ENCODE data around the gene AMPH.

The AMPH gene

DNA sequence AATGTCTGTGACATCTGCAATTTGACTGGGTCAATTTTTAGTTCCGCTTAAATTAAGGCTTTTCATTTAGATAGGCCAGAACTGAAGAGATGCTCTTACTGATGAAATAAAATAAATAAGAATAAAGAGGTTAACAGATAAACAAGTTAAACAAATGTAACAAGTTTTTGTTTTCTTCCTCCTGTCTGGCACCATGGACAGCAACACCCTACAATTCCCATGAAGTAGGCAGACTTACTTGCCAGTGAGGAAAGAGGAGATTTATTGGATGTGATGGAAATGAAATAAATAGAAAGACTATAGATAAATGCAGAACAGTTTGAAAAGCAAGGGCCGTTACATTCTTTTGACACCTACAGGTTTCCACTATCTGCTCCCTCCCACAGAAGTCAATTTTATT, 118.5 kb downstream of the AMPH start:
- TF ChIP-seq EZH2phosphoT487 (IDR thresholded peaks at IDR 0.05; ENCODE audit: low read depth), result no peak
- TF ChIP-seq, protein P1, sequence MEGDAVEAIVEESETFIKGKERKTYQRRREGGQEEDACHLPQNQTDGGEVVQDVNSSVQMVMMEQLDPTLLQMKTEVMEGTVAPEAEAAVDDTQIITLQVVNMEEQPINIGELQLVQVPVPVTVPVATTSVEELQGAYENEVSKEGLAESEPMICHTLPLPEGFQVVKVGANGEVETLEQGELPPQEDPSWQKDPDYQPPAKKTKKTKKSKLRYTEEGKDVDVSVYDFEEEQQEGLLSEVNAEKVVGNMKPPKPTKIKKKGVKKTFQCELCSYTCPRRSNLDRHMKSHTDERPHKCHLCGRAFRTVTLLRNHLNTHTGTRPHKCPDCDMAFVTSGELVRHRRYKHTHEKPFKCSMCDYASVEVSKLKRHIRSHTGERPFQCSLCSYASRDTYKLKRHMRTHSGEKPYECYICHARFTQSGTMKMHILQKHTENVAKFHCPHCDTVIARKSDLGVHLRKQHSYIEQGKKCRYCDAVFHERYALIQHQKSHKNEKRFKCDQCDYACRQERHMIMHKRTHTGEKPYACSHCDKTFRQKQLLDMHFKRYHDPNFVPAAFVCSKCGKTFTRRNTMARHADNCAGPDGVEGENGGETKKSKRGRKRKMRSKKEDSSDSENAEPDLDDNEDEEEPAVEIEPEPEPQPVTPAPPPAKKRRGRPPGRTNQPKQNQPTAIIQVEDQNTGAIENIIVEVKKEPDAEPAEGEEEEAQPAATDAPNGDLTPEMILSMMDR (IDR thresholded peaks at IDR 0.05; ENCODE audit: low read depth, low read length), result no peak
- Histone ChIP-seq H3K4me2 (ENCODE audit: low read length) (no peak overlapping the region), H3K9me3 (ENCODE audit: insufficient read depth, low read length) (no peaks in the 10 kb centered on the region), H3K27me3 (ENCODE audit: low read depth, low read length) (peaks cover 12% of the 10 kb centered on the region), H3K4me3 (ENCODE audit: low read length) (no peak overlapping the region), H4K20me1 (ENCODE audit: insufficient read depth, low read length) (no peaks in the 10 kb centered on the region), H3K36me3 (replicated peaks; ENCODE audit: low read depth, low read length) (no peaks in the 10 kb centered on the region), H2AFZ (ENCODE audit: low read depth, low read length) (no peak overlapping the region), H3K4me1 (ENCODE audit: low read length) (no peaks in the 10 kb centered on the region), H3K9ac (ENCODE audit: low read length) (no peak overlapping the region), H3K27ac (ENCODE audit: low read length) (no peak overlapping the region), H3K79me2 (ENCODE audit: low read length) (no peaks in the 10 kb centered on the region)

DNA sequence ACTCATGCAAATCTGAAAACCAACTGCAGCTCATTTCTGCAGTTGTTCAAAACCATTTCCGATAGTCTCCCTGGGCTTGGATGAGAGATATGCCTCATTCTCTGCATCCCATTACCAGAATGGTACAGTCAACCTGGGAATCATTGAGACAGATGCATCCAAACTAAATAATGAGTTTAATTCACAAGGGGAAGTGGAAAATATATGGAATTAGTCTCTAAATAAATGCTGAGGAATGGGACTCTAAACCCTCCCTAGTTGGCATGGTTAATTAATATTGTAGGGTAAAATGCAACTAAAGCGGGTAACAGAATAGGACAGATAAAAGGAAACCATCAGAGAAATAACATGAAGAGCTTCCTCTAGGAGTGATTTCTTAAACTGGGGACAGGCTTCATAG, 118.9 kb downstream of the AMPH start:
- H3K4me1 ChIP-seq (ENCODE audit: low read length), result no peaks in the 10 kb centered on the region
- H2AFZ ChIP-seq (ENCODE audit: low read depth, low read length), result no peak overlapping the region
- no peak overlapping the region for H3K9ac ChIP-seq (ENCODE audit: low read length)
- no peak overlapping the region for H3K4me3 ChIP-seq (ENCODE audit: low read length)
- no peak overlapping the region for H3K27ac ChIP-seq (ENCODE audit: low read length)
- no peaks in the 10 kb centered on the region for H4K20me1 ChIP-seq (ENCODE audit: insufficient read depth, low read length)
- H3K9me3 ChIP-seq (ENCODE audit: insufficient read depth, low read length), result no peaks in the 10 kb centered on the region
- TF ChIP-seq, protein P1 (IDR thresholded peaks at IDR 0.05; ENCODE audit: low read depth, low read length), result no peak
- no peak for TF ChIP-seq EZH2phosphoT487 (IDR thresholded peaks at IDR 0.05; ENCODE audit: low read depth)
- peaks cover 16% of the 10 kb centered on the region for H3K27me3 ChIP-seq (ENCODE audit: low read depth, low read length)
- H3K36me3 ChIP-seq (replicated peaks; ENCODE audit: low read depth, low read length), result no peaks in the 10 kb centered on the region
- no peak overlapping the region for H3K4me2 ChIP-seq (ENCODE audit: low read length)
- no peaks in the 10 kb centered on the region for H3K79me2 ChIP-seq (ENCODE audit: low read length)

DNA sequence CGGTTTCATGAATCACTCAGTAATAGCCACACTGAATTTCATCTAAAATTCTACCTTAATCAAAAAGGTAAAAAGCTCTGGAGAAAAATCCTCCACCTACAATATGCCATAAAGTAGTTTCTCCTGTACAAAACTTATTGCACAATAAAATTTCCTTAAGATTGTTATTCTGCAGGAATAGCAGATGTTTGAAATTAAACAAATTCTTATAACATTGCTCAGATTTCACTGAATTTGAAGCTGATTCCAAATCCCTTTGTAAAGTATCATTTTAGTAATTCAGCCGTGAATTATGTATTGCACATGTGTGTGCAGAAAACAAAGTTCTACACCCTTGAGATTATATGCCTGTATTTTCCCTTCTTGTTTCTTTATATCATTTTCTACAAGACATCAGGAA, 123.8 kb downstream of the AMPH start:
- Histone ChIP-seq H3K79me2 (ENCODE audit: low read length) (no peaks in the 10 kb centered on the region), H3K27me3 (ENCODE audit: low read depth, low read length) (peaks cover 37% of the 10 kb centered on the region), H2AFZ (ENCODE audit: low read depth, low read length) (no peak overlapping the region), H3K4me2 (ENCODE audit: low read length) (no peak overlapping the region), H3K27ac (ENCODE audit: low read length) (no peak overlapping the region), H4K20me1 (ENCODE audit: insufficient read depth, low read length) (no peaks in the 10 kb centered on the region), H3K36me3 (replicated peaks; ENCODE audit: low read depth, low read length) (no peaks in the 10 kb centered on the region), H3K4me1 (ENCODE audit: low read length) (no peaks in the 10 kb centered on the region), H3K9ac (ENCODE audit: low read length) (no peak overlapping the region), H3K9me3 (ENCODE audit: insufficient read depth, low read length) (no peaks in the 10 kb centered on the region), H3K4me3 (ENCODE audit: low read length) (no peak overlapping the region)
- TF ChIP-seq, protein P1 (IDR thresholded peaks at IDR 0.05; ENCODE audit: low read depth, low read length), result no peak
- TF ChIP-seq EZH2phosphoT487 (IDR thresholded peaks at IDR 0.05; ENCODE audit: low read depth), result no peak

DNA sequence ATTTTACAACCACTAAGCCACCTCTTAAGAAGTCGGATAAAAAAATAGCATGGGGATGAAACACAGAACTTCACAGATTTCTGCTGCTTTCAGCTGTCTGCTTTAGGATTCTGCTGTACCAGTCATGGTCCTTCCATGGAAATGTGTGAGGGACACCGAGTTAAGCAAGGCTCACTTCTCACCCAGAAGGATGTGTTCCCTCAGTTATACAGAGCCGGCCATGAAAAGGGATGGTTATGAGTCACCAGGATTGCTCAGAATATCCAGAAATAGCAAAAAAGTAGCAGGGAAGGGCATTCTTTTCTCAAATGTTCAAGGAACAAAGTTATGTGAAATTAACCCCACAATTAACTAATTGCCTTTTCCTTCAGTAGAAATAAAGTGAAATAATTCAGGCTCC, 124.4 kb downstream of the AMPH start:
- H3K27me3 ChIP-seq (ENCODE audit: low read depth, low read length), result peaks cover 37% of the 10 kb centered on the region
- no peak overlapping the region for H3K4me2 ChIP-seq (ENCODE audit: low read length)
- no peak overlapping the region for H3K9ac ChIP-seq (ENCODE audit: low read length)
- H2AFZ ChIP-seq (ENCODE audit: low read depth, low read length), result no peak overlapping the region
- H3K79me2 ChIP-seq (ENCODE audit: low read length), result no peaks in the 10 kb centered on the region
- H3K36me3 ChIP-seq (replicated peaks; ENCODE audit: low read depth, low read length), result no peaks in the 10 kb centered on the region
- TF ChIP-seq EZH2phosphoT487 (IDR thresholded peaks at IDR 0.05; ENCODE audit: low read depth), result no peak
- TF ChIP-seq, protein P1 (IDR thresholded peaks at IDR 0.05; ENCODE audit: low read depth, low read length), result no peak
- H3K27ac ChIP-seq (ENCODE audit: low read length), result no peak overlapping the region
- no peaks in the 10 kb centered on the region for H3K9me3 ChIP-seq (ENCODE audit: insufficient read depth, low read length)
- H3K4me3 ChIP-seq (ENCODE audit: low read length), result no peak overlapping the region
- no peaks in the 10 kb centered on the region for H4K20me1 ChIP-seq (ENCODE audit: insufficient read depth, low read length)
- H3K4me1 ChIP-seq (ENCODE audit: low read length), result no peaks in the 10 kb centered on the region
